Measurements from ENCODE around the gene PAF1.

DNA sequence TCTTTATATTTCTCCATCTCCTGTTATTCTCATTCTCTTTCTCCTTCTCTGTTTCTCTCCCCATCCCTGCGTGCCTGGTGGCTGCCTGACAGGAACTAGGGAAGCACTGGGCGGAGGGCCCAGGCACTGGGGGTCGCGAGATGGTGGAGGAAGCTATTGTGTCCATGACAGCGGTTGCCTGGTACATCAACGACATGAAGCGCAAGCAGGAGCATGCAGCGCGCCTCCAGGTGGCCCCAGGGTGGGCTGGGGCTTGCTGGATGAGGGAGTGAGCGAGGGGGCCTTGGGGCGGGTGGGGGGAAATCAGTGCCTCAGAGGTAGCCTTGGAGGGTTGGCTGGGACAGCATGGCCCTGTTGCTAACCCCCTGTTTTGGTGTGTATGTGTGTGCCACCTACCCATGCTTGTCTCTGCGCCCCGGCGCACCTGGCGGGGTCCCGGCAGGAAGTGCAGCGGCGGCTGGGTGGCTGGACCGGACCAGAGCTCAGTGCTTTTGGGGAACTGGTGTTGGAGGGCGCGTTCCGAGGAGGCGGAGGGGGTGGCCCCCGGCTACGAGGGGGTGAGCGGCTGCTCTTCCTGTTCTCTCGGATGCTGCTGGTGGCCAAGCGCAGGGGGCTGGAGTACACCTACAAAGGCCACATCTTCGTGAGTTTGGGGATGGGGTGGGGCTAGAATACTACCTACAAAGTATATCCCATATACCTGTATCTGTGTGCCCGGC is 26.7 kb upstream of the PAF1 start:
- TF ChIP-seq, protein P1, sequence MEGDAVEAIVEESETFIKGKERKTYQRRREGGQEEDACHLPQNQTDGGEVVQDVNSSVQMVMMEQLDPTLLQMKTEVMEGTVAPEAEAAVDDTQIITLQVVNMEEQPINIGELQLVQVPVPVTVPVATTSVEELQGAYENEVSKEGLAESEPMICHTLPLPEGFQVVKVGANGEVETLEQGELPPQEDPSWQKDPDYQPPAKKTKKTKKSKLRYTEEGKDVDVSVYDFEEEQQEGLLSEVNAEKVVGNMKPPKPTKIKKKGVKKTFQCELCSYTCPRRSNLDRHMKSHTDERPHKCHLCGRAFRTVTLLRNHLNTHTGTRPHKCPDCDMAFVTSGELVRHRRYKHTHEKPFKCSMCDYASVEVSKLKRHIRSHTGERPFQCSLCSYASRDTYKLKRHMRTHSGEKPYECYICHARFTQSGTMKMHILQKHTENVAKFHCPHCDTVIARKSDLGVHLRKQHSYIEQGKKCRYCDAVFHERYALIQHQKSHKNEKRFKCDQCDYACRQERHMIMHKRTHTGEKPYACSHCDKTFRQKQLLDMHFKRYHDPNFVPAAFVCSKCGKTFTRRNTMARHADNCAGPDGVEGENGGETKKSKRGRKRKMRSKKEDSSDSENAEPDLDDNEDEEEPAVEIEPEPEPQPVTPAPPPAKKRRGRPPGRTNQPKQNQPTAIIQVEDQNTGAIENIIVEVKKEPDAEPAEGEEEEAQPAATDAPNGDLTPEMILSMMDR (IDR thresholded peaks at IDR 0.05): no peak
- no peak for TF ChIP-seq POLR2A (IDR thresholded peaks at IDR 0.05)

Measured in breast epithelium (tissue), 3 donors.